NB4 (cell line): ENCODE results near the gene PREPL.

ENCODE experiments used
- CTCF ChIP-seq: IDR thresholded peaks from one replicate; pipeline ENCODE4 v1.5.1; 2012; ENCODE audit warnings: low read depth, low read length
- MAX ChIP-seq: IDR thresholded peaks from 2 replicates; pipeline ENCODE4 v1.6.1; 2011; ENCODE audit warnings: low read depth, low read length
- MYC ChIP-seq: IDR thresholded peaks from 2 replicates; pipeline ENCODE4 v1.6.1; 2011; ENCODE audit warnings: low read depth, low read length
- POLR2A ChIP-seq: IDR thresholded peaks from 2 replicates; pipeline ENCODE4 v1.6.1; 2011; ENCODE audit warnings: mild to moderate bottlenecking; ENCODE audit not compliant: insufficient read length; ENCODE audit errors: extremely low read depth

GRCh38 chr2:44367591-44367990, 6.3 kb upstream of the PREPL start:
- TF ChIP-seq POLR2A (no peak), CTCF (no peak), MAX (no peak), MYC (no peak)
